NCI-H128 (cell line): Measurements from ENCODE around the gene RMND5B.

Experiments used
- DNase-seq: peaks from one replicate; lab custom pipeline; 2025; ENCODE audit not compliant: unreplicated experiment; lab: John Stamatoyannopoulos, UW

The RMND5B gene

DNA sequence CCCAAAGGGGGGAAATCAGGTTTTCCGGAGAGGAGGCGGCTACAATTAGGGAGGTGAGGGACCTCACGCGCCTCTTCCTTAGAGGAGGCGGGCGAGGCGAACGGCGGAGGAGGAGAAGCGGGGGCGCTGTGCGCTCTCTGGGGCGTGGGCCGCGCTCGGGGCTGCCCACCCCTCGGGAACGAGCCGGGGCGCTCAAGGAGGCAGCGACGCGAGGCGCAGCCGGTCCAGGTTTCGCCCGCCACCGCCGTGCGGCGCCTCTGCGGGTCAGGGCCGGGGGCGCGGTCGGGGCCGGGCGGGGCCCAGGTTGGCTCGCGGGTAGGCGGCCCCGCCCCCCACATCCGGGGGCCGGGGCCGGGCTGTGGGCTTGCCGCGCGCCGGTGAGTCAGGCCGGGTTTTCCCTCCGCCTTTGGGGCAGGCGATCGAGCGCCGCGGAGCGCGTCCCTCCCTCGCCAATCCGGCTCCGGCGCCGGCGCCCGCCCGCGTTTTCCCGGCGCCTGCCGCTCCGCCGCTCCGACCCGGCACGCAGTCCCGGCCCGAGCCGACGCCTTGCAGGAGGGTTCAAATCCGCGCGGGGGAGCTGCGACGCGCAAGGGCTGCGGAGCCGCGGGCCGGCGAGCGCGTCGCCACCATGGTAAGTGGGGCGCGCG is 17.6 kb upstream of the RMND5B start, which contains the start of gene N4BP3:
N4BP3 (plus strand) TSS at position 392 of the 647 bp plus-strand sequence. CDS start 6,052 bp downstream, outside the sequence.
- DNase-seq, result peak; percentile 32

- no peak for DNase-seq
Observed at GRCh38 chr5:178113841-178114324, 16.9 kb upstream of the RMND5B start.

- no peak for DNase-seq
Observed at GRCh38 chr5:178114325-178115135, 16.3 kb upstream of the RMND5B start.

GRCh38 chr5:178115136-178115813 is 15.5 kb upstream of the RMND5B start:
- DNase-seq, result no peak

- DNase-seq, result no peak
Observed at GRCh38 chr5:178115814-178116142, 15.0 kb upstream of the RMND5B start.

- no peak for DNase-seq
Observed at GRCh38 chr5:178116143-178116885, 14.5 kb upstream of the RMND5B start.

GRCh38 chr5:178117923-178118701 is 12.7 kb upstream of the RMND5B start:
- no peak for DNase-seq

- DNase-seq, result no peak
Observed at GRCh38 chr5:178119915-178120606, 10.8 kb upstream of the RMND5B start.

- peak; percentile 81 for DNase-seq
Observed at GRCh38 chr5:178120607-178121357, 10.0 kb upstream of the RMND5B start.

DNA sequence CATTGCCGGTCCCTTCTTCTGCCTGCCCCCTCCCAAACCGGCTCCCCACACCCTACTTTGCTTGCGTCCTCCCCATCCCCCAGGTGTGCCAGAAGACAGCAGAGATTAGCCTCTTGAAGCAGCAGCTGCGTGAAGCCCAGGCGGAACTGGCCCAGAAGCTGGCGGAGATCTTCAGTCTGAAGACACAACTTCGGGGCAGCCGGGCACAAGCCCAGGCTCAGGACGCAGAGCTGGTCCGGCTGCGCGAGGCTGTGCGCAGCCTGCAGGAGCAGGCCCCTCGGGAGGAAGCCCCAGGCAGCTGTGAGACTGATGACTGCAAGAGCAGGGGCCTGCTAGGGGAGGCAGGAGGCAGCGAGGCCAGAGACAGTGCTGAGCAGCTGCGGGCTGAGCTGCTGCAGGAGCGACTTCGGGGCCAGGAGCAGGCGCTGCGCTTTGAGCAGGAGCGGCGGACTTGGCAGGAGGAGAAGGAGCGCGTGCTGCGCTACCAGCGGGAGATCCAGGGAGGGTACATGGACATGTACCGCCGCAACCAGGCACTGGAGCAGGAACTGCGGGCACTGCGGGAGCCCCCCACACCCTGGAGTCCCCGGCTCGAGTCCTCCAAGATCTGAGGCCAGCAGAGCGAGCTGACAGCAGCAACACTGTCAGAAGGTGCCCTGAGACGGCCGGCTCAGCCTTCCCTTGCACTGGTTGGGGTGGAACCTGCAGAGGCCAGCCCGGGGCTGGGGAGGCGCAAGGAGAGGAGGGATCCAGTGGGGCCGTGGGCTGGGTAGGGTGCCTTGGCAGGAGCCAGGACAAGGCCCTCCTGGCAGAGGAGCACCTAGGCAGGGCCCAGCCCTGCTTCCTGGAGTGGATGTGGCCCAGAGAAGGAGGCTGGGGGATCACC is 9.2 kb upstream of the RMND5B start:
- no peak for DNase-seq

DNA sequence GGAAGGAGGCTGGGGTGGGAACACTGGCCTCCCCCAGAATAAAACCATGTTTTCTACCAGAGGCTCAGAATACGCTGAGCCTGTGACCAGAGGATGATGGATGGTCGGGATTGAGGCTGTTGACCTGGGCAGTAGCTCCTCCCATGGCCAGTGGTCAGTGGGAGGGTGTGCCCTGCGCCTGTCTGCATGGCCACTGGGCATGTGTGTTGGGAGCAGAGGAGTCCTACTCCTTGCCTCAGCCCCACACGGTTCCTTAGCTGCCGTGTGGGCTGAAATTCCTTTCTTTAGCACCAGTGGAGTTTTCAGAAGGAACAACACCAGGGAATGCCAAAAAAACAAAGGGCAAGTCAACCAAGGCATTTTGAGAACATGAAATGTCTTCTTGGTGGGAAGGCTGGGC is 8.5 kb upstream of the RMND5B start:
- DNase-seq, result no peak

- DNase-seq, result no peak
Observed at GRCh38 chr5:178123094-178123965, 7.5 kb upstream of the RMND5B start.

DNA sequence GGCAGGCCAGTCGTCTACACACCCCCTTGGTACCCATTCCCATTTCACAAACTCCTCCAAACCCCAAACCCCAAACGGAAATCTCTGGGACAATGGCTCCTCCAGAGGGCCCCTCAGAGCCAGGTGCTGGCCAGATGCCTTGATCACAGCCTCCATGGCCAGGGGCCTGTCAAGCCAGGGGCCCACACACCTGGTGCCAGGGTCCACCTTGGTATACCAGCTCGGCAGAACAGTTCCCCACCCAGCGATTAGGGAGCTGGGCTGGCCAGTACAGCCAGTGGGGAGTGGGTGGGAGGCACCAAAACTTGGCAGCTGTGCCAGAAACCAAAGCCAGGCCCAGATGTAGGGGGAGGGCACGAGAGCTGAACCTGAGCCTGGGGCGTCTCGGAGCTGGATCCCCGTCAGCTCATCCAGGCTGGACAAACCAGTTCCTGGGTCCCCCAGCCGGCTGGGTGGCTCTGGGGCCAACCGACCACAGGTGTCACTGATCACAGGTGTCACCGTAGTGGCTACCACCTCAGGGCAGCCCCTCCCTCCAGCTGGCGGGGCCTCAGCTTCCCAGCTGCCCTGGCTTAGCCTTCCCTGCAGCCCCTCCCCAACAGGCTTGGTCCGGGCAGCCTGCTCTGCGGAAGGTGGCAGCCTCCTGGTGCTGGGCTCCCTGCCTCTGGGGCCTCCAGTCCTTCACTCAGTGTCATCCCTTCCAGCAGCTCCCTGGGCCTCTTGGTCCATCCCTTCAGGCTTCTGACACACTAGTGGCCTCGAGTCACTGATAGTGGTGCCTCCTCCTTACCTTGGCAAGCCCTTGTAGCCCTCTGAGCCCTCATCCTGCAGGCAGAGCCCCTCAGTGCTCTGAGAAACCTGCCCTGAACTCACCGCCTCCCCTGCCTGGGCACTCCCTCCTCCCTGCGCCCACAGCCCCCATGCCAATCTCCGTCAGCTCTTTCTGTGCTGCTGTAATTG is 6.6 kb upstream of the RMND5B start:
- DNase-seq, result no peak

DNA sequence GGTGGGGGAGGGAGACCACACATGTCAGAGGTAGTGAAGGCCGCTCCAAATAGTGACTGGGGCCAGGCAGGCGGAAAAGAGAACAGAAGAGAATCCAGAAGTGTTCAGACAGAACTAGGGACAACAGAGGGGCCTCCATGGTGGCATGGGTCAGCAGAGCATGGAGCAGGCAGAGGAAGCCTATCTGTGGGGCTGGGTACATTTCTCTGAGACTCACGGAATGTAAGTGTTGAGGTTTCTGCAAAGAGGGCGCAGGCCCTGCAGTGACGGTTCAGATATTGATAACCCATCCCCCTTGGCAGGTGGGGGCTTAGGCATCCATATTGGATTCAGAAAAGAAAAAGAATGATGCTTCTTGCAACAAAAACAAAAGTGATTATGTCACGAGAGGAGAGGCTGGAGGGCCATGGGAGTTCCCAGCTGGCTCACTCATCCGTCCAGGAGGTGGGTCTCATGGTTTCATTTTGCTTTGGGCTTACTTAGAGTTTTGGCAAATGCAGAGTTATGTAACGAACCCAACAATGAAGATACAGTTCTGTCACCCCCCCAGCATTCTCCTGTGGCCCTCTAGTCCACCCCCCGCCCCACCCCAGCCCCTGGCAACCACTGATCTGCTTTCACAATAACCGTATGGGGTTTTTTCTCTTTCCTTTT is 5.4 kb upstream of the RMND5B start:
- no peak for DNase-seq

DNA sequence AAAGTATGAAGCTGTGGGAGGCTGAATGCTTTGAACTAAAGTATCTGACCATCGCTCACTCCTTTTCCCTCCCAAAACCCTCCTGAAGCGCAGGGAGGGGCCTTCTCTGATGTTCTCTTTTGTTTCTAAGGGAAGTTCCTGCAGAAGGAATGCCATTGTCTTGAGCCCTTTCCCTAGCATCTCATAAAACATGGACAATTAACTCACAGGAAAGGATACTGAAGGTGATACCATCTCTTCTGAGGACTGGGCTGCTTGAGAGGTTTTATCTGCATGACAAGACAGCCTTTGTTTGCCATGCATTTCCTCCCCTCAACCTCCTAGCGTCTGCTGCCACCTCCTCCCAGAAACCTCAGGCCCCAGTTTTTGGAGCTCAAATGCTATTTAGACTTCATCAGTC is 4.3 kb upstream of the RMND5B start:
- DNase-seq, result no peak
